ENCODE measurements around the gene PISD. TPM values are rescaled to one million over a fixed set of nuclear protein-coding genes. Genes with fewer than 3 reads are reported as not detected.

PISD gene
- total and polyA plus RNA-seq, 2 of the 8 experiments (the other 6 are each of a cell fraction or from before 2014, with no cell fraction given), result 47.8 to 48.2 TPM

- TF ChIP-seq TAF7 (optimal IDR thresholded peaks at IDR 0.05; ENCODE audit: borderline replicate concordance, low read depth, low read length) (no peak), E2F6 (IDR thresholded peaks at IDR 0.05) (no peak), CEBPB (IDR thresholded peaks at IDR 0.05; ENCODE audit: low read depth, low read length) (no peak), CHD2 (IDR thresholded peaks at IDR 0.05; ENCODE audit: low read length) (no peak), TCF12 (IDR thresholded peaks at IDR 0.05; ENCODE audit: low read depth, low read length) (no peak), CTBP2 (IDR thresholded peaks at IDR 0.05; ENCODE audit: borderline replicate concordance, insufficient read depth, insufficient read length, low read length) (no peak), BCL11A (IDR thresholded peaks at IDR 0.05; ENCODE audit: low read depth in 2 of 2, low read length in 2 of 2) (no peak), SIRT6 (IDR thresholded peaks at IDR 0.05; ENCODE audit: low read length) (no peak)
- TF ChIP-seq, protein P1, sequence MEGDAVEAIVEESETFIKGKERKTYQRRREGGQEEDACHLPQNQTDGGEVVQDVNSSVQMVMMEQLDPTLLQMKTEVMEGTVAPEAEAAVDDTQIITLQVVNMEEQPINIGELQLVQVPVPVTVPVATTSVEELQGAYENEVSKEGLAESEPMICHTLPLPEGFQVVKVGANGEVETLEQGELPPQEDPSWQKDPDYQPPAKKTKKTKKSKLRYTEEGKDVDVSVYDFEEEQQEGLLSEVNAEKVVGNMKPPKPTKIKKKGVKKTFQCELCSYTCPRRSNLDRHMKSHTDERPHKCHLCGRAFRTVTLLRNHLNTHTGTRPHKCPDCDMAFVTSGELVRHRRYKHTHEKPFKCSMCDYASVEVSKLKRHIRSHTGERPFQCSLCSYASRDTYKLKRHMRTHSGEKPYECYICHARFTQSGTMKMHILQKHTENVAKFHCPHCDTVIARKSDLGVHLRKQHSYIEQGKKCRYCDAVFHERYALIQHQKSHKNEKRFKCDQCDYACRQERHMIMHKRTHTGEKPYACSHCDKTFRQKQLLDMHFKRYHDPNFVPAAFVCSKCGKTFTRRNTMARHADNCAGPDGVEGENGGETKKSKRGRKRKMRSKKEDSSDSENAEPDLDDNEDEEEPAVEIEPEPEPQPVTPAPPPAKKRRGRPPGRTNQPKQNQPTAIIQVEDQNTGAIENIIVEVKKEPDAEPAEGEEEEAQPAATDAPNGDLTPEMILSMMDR (IDR thresholded peaks at IDR 0.05; ENCODE audit: control extremely low read depth in 1 of 3, insufficient read depth in 1 of 3, low read depth in 1 of 3, low read length in 3 of 3), result no peak
Observed at GRCh38 chr22:31623592-31624304, 38.3 kb downstream of the PISD start (continued).

All from H1 (cell line).